HG03378 (cell line): ENCODE results near the gene CSTF1.
"Not testable (repeated sequence)": the region's sequence is repeated elsewhere in the genome, so short reads cannot be mapped to it uniquely, and the experiment has no call there.

Experiments used
- ATAC-seq: cut with Tn5 transposase; IDR thresholded peaks from one replicate; pipeline ENCODE4 v1.9.1; 2021; ENCODE audit warnings: mild to moderate bottlenecking, moderate library complexity; ENCODE audit not compliant: unreplicated experiment

CSTF1 gene

DNA sequence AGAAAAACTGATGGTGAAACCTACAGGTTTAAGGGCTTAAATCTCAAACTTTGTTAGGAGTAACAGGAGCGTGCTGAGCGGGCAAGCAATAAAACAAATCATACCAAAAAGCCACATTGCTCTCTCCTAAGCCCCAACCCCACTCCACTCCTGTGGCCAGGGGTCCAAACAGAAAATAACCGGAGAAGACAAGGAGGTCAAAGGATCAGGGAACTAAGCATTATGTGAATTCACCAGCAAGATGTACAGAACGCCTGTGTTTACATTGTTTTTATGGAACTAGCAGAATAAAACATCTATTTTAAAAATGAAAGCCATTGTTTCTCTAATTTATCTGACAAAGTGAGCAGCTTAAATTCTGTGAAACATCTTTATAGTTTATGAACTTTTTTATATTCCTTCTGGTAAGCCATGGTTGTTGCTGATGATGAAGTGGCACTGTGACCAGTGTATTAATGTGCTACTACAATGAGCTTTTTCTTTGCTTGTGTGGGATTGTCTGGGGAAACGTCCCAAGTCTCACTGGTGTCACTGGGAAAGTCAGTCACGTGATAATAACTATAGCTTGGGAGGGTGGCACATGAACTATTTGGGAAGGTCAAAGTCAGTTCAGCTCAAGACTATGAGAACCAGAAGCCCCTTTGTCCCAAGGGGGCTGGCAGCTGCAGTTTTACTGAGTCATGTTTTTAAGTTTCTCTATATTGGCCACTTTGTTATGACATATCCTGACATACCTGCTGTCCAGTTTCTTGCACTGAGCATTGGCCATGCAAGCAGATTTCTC, 23.9 kb upstream of the CSTF1 start:
- no peak for ATAC-seq

- no peak for ATAC-seq
These were observed 23.3 kb upstream of the CSTF1 start for GRCh38 chr20:56369179-56369578.

DNA sequence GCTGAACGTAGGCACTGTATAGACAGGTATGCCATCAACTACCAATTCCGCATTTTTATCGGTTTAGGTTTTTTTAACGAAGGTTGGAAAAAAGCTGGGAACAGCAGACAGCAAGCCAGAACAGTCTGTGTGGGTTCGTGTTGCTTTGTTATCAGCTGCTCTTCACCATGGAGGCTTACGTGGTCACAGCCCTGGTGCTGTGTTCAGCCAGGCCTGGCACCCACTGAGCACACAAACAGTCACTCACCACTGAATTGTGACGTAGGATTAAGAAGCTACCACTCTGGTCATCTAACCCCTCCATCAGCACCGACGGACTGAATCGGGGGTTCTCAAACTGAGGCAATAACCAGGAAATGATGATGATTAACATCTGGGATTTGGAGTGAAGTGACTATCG, 20.5 kb upstream of the CSTF1 start:
- no peak for ATAC-seq

GRCh38 chr20:56372850-56373249, 19.6 kb upstream of the CSTF1 start:
- ATAC-seq: no peak

- no peak for ATAC-seq
These were observed 18.5 kb upstream of the CSTF1 start for GRCh38 chr20:56373942-56374341.

- no peak for ATAC-seq
These were observed 16.1 kb upstream of the CSTF1 start for GRCh38 chr20:56376331-56376730.

GRCh38 chr20:56378386-56378785, 14.1 kb upstream of the CSTF1 start:
- ATAC-seq: no peak

DNA sequence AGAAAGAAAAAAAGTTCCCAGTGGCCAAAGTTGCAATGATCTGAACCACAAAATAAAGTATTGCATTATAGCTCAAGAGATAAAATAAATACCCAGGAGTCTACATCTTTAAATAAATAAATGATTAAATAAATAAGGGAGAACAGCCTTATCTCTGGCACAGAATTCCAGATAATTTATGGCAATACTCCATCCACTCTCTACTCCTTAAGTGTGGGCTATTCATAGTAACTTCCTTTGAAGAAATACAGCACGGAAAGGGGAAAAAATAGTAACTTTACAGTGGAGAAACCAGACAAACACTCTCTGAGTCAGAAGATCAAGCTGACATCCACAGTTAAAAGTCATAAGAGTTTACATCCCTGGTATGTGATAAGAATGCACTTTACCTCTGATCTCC, 12.1 kb upstream of the CSTF1 start:
- no peak for ATAC-seq

DNA sequence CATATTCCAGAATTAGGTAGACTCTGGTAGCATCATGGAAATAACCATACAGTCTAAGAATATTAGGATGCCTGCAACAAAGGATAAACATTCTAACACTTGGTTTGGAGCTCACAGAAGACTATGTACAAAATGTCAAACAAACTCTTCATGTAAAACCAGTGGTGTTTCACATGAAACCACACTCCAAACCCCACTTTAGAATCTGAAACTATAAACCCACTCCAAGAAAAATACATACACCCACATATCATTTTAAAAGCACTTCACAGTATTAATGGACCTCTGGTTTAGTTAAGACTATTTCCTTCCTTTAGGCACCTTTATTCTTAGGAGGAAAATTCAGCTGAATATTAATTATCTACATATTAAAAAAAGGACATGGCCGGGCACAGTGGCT, 10.9 kb upstream of the CSTF1 start:
- peak; percentile 55 for ATAC-seq

GRCh38 chr20:56382696-56383095, 9.7 kb upstream of the CSTF1 start:
- ATAC-seq: no peak

DNA sequence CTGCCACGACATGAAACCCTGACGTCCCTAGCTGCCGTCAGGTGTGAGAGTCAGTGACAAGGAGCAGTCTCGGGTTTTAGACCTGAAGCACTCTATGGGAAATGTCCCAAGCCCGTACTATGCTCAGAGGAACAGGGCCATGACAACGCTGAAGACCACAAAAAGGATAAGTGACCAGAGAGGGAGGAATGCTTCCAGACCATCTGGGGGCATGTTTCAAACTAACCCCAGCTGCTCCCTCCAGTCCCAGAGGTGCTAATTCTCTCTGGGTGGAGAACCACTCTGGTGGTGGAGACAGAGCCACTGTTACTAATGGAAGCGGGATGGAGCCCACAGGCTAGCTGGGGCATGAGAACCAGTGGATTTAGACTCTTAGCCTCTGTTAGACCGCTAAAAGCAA, 9.1 kb upstream of the CSTF1 start:
- ATAC-seq: no peak

DNA sequence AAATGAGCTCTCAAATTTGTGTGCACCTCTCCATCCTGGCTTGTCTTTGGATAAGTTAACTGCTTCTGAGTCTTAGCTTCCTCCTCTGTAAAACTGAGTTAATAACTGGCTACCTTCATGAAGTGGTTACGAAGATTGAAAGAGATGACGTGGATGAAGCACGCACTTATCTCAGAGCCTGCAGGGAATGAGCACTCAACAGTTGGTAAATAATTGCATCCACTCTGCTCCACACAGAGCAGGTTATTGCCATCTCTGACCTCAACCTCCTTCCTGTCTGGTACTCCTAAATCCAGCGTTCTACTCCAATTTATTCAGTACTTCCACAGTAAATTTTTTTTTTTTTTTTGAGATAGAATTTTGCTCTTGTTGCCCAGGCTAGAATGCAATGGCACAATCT, 7.3 kb upstream of the CSTF1 start:
- no peak for ATAC-seq

DNA sequence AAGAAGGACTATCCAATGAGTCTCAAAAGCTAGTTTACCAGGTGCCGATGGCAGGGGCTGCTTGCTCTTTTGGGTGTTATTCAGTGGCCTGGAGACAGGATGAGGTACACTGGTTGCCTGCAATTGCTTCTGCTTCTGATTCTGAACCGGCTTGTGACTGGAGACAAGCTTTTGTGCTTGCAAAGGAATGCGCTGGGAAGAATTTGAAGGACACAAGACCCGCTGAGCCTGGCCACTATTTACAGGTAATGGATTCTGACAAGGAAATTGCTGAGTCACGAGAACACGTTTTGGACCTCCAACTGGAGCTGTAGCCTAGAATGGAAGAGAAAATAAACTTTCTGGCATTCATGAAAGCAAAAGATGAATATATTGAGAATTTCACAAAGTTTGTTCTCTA, 6.2 kb upstream of the CSTF1 start:
- ATAC-seq: no peak

DNA sequence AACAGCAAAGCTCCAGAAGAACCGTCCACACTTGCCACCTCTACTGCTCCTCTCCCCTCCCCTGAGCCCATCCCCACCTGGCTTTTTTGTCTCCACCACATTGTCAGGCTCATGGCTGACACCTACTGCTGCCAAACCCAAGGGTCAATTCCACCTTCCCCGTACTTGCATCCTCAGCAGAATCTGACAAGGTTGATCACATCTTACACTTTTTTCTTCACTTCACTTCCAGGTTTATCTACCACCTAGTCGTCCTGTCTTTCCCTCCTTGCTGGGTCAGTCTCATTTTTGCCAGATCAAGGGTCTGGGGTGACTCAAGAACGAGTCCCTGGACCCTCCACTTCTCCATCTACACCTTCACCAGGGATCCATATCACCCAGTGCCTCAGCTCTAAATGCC, 3.6 kb upstream of the CSTF1 start:
- ATAC-seq: no peak

DNA sequence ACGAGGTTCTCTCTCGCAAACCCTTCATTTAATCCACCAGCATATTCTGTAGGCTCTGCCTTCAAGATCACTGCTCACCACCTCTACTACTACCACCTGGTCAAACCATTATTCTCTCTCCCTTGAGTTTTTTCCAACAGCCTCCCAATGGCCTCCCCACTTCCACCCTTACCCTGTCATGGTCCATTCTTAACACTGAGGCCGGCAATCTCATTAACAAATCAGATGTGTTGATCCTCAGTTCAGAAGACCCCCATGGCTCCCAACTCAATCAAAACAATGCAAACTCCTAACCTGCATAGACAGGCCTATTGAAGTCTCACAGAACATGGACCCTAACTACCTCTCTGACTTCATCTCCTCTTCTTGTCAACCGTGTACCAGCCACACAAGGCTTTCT, 2.6 kb upstream of the CSTF1 start:
- no peak for ATAC-seq

DNA sequence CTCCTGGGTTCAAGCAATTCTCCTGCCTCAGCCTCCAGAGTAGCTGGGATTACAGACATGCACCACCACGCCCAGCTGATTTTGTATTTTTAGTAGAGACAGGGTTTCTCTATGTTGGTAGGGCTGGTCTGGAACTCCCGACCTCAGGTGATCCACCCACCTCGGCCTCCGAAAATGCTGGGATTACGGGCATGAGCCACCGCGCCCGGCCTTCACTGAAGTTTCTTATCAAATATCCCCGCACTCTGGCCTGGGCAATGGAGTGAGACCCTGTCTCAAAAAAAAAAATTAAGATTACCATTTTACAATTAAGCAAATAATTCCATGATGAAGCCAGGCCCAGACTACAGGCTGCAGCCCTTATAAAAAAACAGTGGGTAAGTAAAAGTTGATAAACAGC, 2.0 kb upstream of the CSTF1 start:
- not testable (repeated sequence) for ATAC-seq

GRCh38 chr20:56391037-56391436, 1.4 kb upstream of the CSTF1 start:
- no peak for ATAC-seq

DNA sequence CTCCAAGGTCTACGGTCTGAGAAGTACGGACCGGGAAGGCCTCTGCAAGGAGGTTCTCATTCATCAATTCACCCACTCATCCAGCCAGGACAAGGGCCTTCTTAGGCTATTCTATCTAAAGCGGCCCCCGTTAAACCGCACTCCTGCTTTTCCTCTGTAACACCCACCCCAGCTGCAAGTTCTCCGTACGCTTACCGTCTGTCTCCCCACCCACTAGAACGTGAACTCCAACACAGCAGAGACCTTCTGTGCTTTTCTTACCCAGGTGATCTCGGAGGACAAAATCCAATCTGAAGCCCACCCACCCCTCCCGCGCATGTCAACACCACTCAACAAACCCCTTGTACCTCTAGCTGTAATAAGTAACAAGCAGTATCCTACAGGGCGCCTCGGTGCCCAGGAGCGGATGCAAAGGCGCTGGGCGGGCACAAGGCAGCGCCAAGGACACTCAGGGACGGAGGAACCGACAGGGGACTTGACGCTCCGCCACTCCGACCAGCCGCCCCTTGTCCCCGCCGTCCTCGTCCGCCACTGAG, 781 bp upstream of the CSTF1 start:
- ATAC-seq: no peak

DNA sequence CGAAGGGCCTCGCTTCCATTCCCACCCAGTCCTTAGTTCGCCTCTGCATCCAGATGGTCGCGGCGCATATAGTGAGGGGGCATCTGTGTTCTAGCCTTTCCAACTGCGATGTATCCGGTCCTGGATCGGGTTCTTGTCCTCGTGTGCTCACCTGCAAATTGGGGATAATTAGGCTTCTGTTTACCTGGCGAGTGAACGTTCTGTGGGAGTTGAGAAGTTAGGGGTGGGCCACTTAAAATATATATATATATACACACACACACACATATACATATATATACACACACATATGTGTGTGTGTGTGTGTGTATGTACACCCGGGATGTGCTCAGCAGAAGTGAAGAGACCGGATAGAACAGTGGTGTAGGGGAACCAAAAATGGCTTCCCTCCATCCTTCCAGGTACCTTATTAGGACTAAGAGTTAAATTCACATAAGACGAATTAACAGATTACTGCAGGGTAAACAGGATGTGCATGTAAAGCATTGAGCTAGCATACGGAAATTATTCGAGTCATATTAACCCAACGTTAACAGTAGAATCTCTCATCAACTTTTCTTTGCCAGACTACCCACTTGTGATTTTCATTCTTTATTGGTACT, 537 bp downstream of the CSTF1 start:
- ATAC-seq: no peak

DNA sequence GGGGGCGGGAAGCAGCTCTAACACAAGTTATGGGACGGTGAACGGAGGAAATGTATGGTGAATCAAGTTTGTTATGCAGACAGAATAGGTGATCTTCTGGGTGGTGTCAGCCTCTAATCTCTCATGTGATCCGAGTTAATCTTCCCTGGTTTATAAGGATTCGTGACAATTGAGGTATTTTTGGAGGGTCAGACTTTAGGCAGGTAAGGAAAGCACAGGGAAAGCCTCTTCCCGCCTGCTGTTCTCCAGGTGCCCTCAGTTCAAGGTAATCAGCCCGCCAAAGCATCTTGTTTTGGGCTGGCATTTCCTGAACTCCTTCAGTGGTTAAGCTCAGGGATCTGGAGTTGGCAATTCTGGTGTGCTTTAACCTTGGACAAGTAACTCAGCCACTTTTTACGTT, 1.2 kb downstream of the CSTF1 start:
- ATAC-seq: no peak

- ATAC-seq: no peak
These were observed 2.7 kb downstream of the CSTF1 start for GRCh38 chr20:56395166-56395565.

- peak; percentile 76 for ATAC-seq
These were observed 7.7 kb downstream of the CSTF1 start for GRCh38 chr20:56400001-56400640.
